ENCODE results near the gene UBB. TPM values are rescaled to one million over a fixed set of nuclear protein-coding genes. Genes with fewer than 3 reads are reported as not detected.

The UBB gene
- total RNA-seq, 1 experiment from 2014 or later: 1,609 TPM

GRCh38 chr17:16345565-16345964 is 35.3 kb upstream of the UBB start:
- peaks cover 5% of the 10 kb centered on the region for H3K79me1 ChIP-seq (ENCODE audit: insufficient read depth, low read depth, low read length, poor library complexity, severe bottlenecking)
- no peak overlapping the region; a peak in 1 of 7 replicates for H3K27ac Mint-ChIP-seq
- H3K27me3 ChIP-seq (ENCODE audit: insufficient read depth, low read length): no peaks in the 10 kb centered on the region
- no peak overlapping the region for H3K56ac ChIP-seq (ENCODE audit: insufficient read length, low read depth, low read length)
- H3T11ph ChIP-seq (ENCODE audit: low read length): no peak overlapping the region
- H4K20me1 ChIP-seq (ENCODE audit: control insufficient read depth, insufficient read depth, insufficient read length): no peaks in the 10 kb centered on the region
- H2BK120ac ChIP-seq (ENCODE audit: low read depth, low read length, poor library complexity, severe bottlenecking): no peak overlapping the region
- H2AK5ac ChIP-seq (ENCODE audit: insufficient read length, low read length): no peak overlapping the region
- H3K4me1 Mint-ChIP-seq: no peaks in the 10 kb centered on the region
- no peaks in the 10 kb centered on the region for H3K9me3 ChIP-seq (ENCODE audit: control insufficient read depth, low read depth, low read length)
- no peaks in the 10 kb centered on the region for H3K27me3 Mint-ChIP-seq (ENCODE audit: low read depth)
- H3K36me3 Mint-ChIP-seq (ENCODE audit: insufficient read depth in 1 of 3, low read depth in 3 of 3): peaks cover 39 to 68% (median 54%) of the 10 kb centered on the region in 3 experiments
- no peaks in the 10 kb centered on the region for H3K79me2 ChIP-seq (ENCODE audit: insufficient read depth, low read length)
- no peaks in the 10 kb centered on the region for H3K23me2 ChIP-seq (ENCODE audit: insufficient read length, low read depth, low read length, poor library complexity, severe bottlenecking)
- no peak for DNase-seq
- no peak overlapping the region for H3K4me3 Mint-ChIP-seq
- no peak overlapping the region for H2BK15ac ChIP-seq (ENCODE audit: low read depth, low read length)
- no peak overlapping the region for H3K14ac ChIP-seq (ENCODE audit: insufficient read depth, low read length)
- WGBS (ENCODE audit: extremely low coverage, insufficient read length, low lambda C conversion rate): no CpG with 5 or more reads among the region's 5 CpGs
- H4K5ac ChIP-seq (ENCODE audit: insufficient read length, low read depth, low read length): no peak overlapping the region
- no peak overlapping the region for H2BK20ac ChIP-seq (ENCODE audit: low read depth, low read length, poor library complexity, severe bottlenecking)
- H3K18ac ChIP-seq (ENCODE audit: insufficient read length, low read depth, low read length): no peak overlapping the region
- H3K9me3 Mint-ChIP-seq: no peaks in the 10 kb centered on the region
- no peak overlapping the region for H3K9ac ChIP-seq (ENCODE audit: extremely low read depth, insufficient read length, low read length)
- no peak overlapping the region for H4K8ac ChIP-seq (replicated peaks; ENCODE audit: insufficient read length, low read depth, low read length)
- TF ChIP-seq CTCF (conservative IDR thresholded peaks at IDR 0.05): no peak
- no peak overlapping the region for H3K4ac ChIP-seq (ENCODE audit: low read depth, low read length)
- no peak overlapping the region for H3K23ac ChIP-seq (ENCODE audit: insufficient read length, low read depth, low read length)
- H3K27ac ChIP-seq (ENCODE audit: insufficient read length, low read depth, low read length): no peak overlapping the region
- H4K91ac ChIP-seq (ENCODE audit: insufficient read length, low read depth, low read length): no peak overlapping the region
- no peak overlapping the region for H2BK5ac ChIP-seq (ENCODE audit: insufficient read length, low read length)
- H3K4me1 ChIP-seq (ENCODE audit: insufficient read depth, low read length): no peaks in the 10 kb centered on the region
- no peak overlapping the region for H3K4me2 ChIP-seq (ENCODE audit: insufficient read depth, insufficient read length, low read length)
- H2AFZ ChIP-seq (ENCODE audit: low read length): no peak overlapping the region
- H2BK12ac ChIP-seq (ENCODE audit: insufficient read length, low read depth, low read length): no peak overlapping the region
